GM08714 (cell line): ENCODE measurements around the gene PHF3.

Source experiments
- H3K4me3 ChIP-seq: fragments of 200-500 bp; sonication (Bioruptor generic); 2 replicates; pipeline ENCODE4 v1.5.1; 2014; ENCODE audit warnings: mild to moderate bottlenecking, low read length, inconsistent platforms
- ZNF274 ChIP-seq: IDR thresholded peaks from 2 replicates; pipeline ENCODE4 v1.6.1; 2012; ENCODE audit warnings: mild to moderate bottlenecking, low read depth, low read length

Gene PHF3

GRCh38 chr6:63624091-63624490 is 11.5 kb upstream of the PHF3 start:
- H3K4me3 ChIP-seq, result no peak overlapping the region
- TF ChIP-seq ZNF274, result no peak

GRCh38 chr6:63630466-63630865 is 5.1 kb upstream of the PHF3 start:
- H3K4me3 ChIP-seq, result no peak overlapping the region
- no peak for TF ChIP-seq ZNF274

GRCh38 chr6:63634630-63635029 is 972 bp upstream of the PHF3 start:
- no peak overlapping the region for H3K4me3 ChIP-seq
- TF ChIP-seq ZNF274, result no peak

GRCh38 chr6:63635215-63635587 is 401 bp upstream of the PHF3 start:
- H3K4me3 ChIP-seq, result peak overlapping the region; percentile 97
- TF ChIP-seq ZNF274, result no peak

GRCh38 chr6:63636518-63637021 is 968 bp downstream of the PHF3 start:
- no peak for TF ChIP-seq ZNF274
- H3K4me3 ChIP-seq, result peak overlapping the region; percentile 97

GRCh38 chr6:63637865-63638445 is 2.4 kb downstream of the PHF3 start:
- no peak for TF ChIP-seq ZNF274
- peak overlapping the region; percentile 97; the same call in 1 of the 2 replicates for H3K4me3 ChIP-seq

GRCh38 chr6:63640062-63640461 is 4.5 kb downstream of the PHF3 start:
- H3K4me3 ChIP-seq, result no peak overlapping the region
- TF ChIP-seq ZNF274, result no peak

GRCh38 chr6:63643862-63644261 is 8.3 kb downstream of the PHF3 start:
- TF ChIP-seq ZNF274, result no peak
- H3K4me3 ChIP-seq, result no peak overlapping the region

GRCh38 chr6:63644668-63645326 is 9.2 kb downstream of the PHF3 start:
- H3K4me3 ChIP-seq, result no peak overlapping the region
- no peak for TF ChIP-seq ZNF274

- TF ChIP-seq ZNF274, result no peak
- no peak overlapping the region for H3K4me3 ChIP-seq
Measured at GRCh38 chr6:63649269-63649668, 13.7 kb downstream of the PHF3 start.

- no peak overlapping the region for H3K4me3 ChIP-seq
- no peak for TF ChIP-seq ZNF274
Measured at GRCh38 chr6:63649847-63650265, 14.3 kb downstream of the PHF3 start.

- TF ChIP-seq ZNF274, result no peak
- no peak overlapping the region for H3K4me3 ChIP-seq
Measured at GRCh38 chr6:63652980-63653379, 17.4 kb downstream of the PHF3 start.

GRCh38 chr6:63660757-63661156 is 25.2 kb downstream of the PHF3 start:
- H3K4me3 ChIP-seq, result no peak overlapping the region

GRCh38 chr6:63661769-63662168 is 26.2 kb downstream of the PHF3 start:
- no peak overlapping the region for H3K4me3 ChIP-seq
- TF ChIP-seq ZNF274, result no peak

More at GRCh38 chr6:63660757-63661156, 25.2 kb downstream of the PHF3 start:
- no peak for TF ChIP-seq ZNF274

- no peak overlapping the region for H3K4me3 ChIP-seq
- TF ChIP-seq ZNF274, result no peak
Measured at GRCh38 chr6:63663147-63663955, 27.7 kb downstream of the PHF3 start.

- TF ChIP-seq ZNF274, result no peak
Measured at GRCh38 chr6:63663956-63664281, 28.3 kb downstream of the PHF3 start.

More at GRCh38 chr6:63663956-63664281, 28.3 kb downstream of the PHF3 start:
- no peak overlapping the region for H3K4me3 ChIP-seq
